ENCODE measurements around the gene SCUBE2.

Gene SCUBE2

DNA sequence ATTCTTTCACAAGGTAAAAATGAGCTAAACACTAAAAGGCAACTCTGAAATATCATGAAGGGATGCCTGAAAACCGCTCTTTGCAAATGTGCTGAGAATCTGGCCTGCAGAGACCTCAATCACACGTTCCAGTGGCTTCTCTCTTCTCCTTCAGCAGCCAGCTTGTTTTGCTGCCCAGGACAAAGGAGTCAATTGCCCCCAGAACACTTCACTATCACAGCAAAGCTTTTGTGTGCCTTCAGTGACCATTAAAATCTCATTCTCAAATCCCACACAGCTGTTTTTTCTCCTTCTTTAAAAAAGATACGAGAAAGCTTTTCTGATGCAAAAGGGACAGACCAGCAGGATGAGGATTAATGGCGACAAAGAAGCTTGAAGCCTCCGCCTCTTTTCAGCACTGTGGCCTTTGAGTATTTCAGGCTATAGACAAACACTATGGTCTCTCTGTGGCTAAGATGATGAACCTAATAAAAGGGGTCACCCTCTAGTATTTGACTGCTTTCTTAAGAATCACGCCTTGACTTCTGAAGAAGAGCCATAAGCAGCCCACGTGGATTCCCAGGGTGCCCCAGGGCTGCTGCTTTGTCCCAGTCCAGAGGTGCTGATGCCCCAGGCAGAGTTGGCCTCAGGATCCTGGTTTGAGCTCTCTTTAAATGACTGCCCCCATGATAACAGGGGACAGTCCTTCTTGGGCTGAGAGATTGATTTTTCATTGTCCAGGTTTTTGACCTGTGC lies 54.2 kb downstream of the SCUBE2 start:
- Histone ChIP-seq H3K27me3 (ENCODE audit: low read length) (no peaks in the 10 kb centered on the region), H3K27ac (ENCODE audit: low read depth, low read length) (no peak overlapping the region), H3K4me3 (ENCODE audit: insufficient read depth, low read length, poor library complexity, severe bottlenecking) (no peak overlapping the region), H3K9me3 (ENCODE audit: insufficient read depth, low read length) (no peaks in the 10 kb centered on the region), H3K4me2 (ENCODE audit: low read depth, low read length, poor library complexity, severe bottlenecking) (no peak overlapping the region), H3K36me3 (ENCODE audit: low read length) (no peaks in the 10 kb centered on the region), H3K9ac (ENCODE audit: low read length) (no peak overlapping the region), H3K9me2 (replicated peaks; ENCODE audit: insufficient read depth, low read length) (no peaks in the 10 kb centered on the region), H2AFZ (ENCODE audit: low read depth, low read length, severe bottlenecking) (no peak overlapping the region), H3K79me2 (ENCODE audit: insufficient read depth, low read length) (no peaks in the 10 kb centered on the region), H3F3A (ENCODE audit: insufficient read depth) (no peaks in the 10 kb centered on the region), H4K20me1 (ENCODE audit: low read depth, low read length) (no peaks in the 10 kb centered on the region)
- TF ChIP-seq EZH2phosphoT487 (conservative IDR thresholded peaks at IDR 0.05; ENCODE audit: low read length), result no peak
- TF ChIP-seq, protein P1, sequence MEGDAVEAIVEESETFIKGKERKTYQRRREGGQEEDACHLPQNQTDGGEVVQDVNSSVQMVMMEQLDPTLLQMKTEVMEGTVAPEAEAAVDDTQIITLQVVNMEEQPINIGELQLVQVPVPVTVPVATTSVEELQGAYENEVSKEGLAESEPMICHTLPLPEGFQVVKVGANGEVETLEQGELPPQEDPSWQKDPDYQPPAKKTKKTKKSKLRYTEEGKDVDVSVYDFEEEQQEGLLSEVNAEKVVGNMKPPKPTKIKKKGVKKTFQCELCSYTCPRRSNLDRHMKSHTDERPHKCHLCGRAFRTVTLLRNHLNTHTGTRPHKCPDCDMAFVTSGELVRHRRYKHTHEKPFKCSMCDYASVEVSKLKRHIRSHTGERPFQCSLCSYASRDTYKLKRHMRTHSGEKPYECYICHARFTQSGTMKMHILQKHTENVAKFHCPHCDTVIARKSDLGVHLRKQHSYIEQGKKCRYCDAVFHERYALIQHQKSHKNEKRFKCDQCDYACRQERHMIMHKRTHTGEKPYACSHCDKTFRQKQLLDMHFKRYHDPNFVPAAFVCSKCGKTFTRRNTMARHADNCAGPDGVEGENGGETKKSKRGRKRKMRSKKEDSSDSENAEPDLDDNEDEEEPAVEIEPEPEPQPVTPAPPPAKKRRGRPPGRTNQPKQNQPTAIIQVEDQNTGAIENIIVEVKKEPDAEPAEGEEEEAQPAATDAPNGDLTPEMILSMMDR (IDR thresholded peaks at IDR 0.05; ENCODE audit: insufficient read depth, low read length, poor library complexity, severe bottlenecking), result no peak

DNA sequence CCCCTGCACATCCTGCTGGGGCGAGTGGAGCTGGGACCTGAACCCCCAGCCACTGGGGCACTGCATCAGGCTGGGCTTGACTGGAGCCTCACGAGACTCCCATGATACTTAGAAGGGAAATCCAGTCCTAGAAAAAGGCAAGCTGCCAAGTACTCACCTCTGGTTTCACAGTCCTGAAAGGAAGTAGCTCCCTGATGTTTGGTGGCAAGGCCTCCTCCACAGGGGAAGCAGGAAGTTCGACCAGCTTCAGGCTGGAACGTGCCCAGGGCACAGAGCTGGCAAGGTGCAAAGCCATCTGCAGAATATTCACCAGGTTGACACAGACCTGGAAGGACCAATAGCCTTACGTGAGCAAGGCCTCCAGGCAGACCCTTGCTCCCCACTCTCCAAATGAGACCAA lies 60.8 kb downstream of the SCUBE2 start:
- Histone ChIP-seq H3K4me3 (ENCODE audit: insufficient read depth, low read length, poor library complexity, severe bottlenecking) (no peak overlapping the region), H3K9ac (ENCODE audit: low read length) (no peak overlapping the region), H3F3A (ENCODE audit: insufficient read depth) (no peaks in the 10 kb centered on the region), H3K9me2 (replicated peaks; ENCODE audit: insufficient read depth, low read length) (no peaks in the 10 kb centered on the region), H3K9me3 (ENCODE audit: insufficient read depth, low read length) (no peaks in the 10 kb centered on the region), H4K20me1 (ENCODE audit: low read depth, low read length) (no peaks in the 10 kb centered on the region), H3K36me3 (ENCODE audit: low read length) (no peaks in the 10 kb centered on the region), H3K4me2 (ENCODE audit: low read depth, low read length, poor library complexity, severe bottlenecking) (no peak overlapping the region), H3K79me2 (ENCODE audit: insufficient read depth, low read length) (no peaks in the 10 kb centered on the region), H3K27me3 (ENCODE audit: low read length) (no peaks in the 10 kb centered on the region), H2AFZ (ENCODE audit: low read depth, low read length, severe bottlenecking) (no peak overlapping the region), H3K27ac (ENCODE audit: low read depth, low read length) (no peak overlapping the region)
- TF ChIP-seq, protein P1 (IDR thresholded peaks at IDR 0.05; ENCODE audit: insufficient read depth, low read length, poor library complexity, severe bottlenecking), result no peak
- TF ChIP-seq EZH2phosphoT487 (conservative IDR thresholded peaks at IDR 0.05; ENCODE audit: low read length), result no peak

DNA sequence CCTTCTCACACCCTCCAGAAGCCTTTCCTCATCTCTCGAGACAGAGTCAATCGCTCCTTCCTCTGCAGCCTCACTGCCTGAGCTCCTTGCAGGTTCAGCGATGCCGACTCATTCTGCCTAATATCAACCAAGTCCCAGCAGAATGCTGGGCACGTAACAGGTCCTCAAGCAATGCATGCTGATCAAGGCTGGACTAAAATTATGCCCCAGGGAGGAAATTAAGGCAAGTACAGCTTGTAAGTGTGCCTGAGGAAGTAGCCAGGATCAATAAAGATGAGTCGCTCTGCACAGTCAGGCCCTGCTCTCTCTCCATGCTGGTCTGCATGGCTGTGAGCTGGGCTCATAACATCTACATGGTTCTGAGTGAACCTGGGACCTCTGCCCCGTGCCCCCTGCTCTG lies 62.0 kb downstream of the SCUBE2 start:
- Histone ChIP-seq H3K27ac (ENCODE audit: low read depth, low read length) (no peak overlapping the region), H3K9me3 (ENCODE audit: insufficient read depth, low read length) (no peaks in the 10 kb centered on the region), H4K20me1 (ENCODE audit: low read depth, low read length) (no peaks in the 10 kb centered on the region), H3K9me2 (replicated peaks; ENCODE audit: insufficient read depth, low read length) (no peaks in the 10 kb centered on the region), H3K79me2 (ENCODE audit: insufficient read depth, low read length) (no peaks in the 10 kb centered on the region), H3K9ac (ENCODE audit: low read length) (no peak overlapping the region), H3K4me3 (ENCODE audit: insufficient read depth, low read length, poor library complexity, severe bottlenecking) (no peak overlapping the region), H3K27me3 (ENCODE audit: low read length) (no peaks in the 10 kb centered on the region), H2AFZ (ENCODE audit: low read depth, low read length, severe bottlenecking) (no peak overlapping the region), H3F3A (ENCODE audit: insufficient read depth) (no peaks in the 10 kb centered on the region), H3K36me3 (ENCODE audit: low read length) (no peaks in the 10 kb centered on the region), H3K4me2 (ENCODE audit: low read depth, low read length, poor library complexity, severe bottlenecking) (no peak overlapping the region)
- TF ChIP-seq EZH2phosphoT487 (conservative IDR thresholded peaks at IDR 0.05; ENCODE audit: low read length), result no peak
- TF ChIP-seq, protein P1 (IDR thresholded peaks at IDR 0.05; ENCODE audit: insufficient read depth, low read length, poor library complexity, severe bottlenecking), result no peak
